ENCODE results near the gene ATP13A1.

Gene ATP13A1

GRCh38 chr19:19642506-19643157 is 20.8 kb downstream of the ATP13A1 start:
- Histone ChIP-seq H3K23ac (ENCODE audit: low read length) (no peak overlapping the region), H3K27me3 (ENCODE audit: insufficient read depth, low read length) (no peaks in the 10 kb centered on the region), H3K36me3 (ENCODE audit: control insufficient read depth in 1 of 2, insufficient read depth in 2 of 2, low read length in 2 of 2) (peaks cover 51 to 53% of the 10 kb centered on the region in 2 experiments), H2AK5ac (ENCODE audit: low read length) (peak overlapping the region; percentile 32), H2AFZ (ENCODE audit: insufficient read depth, low read length, poor library complexity) (peak overlapping the region; percentile 53), H2BK5ac (ENCODE audit: low read depth, low read length, poor library complexity) (peak overlapping the region; percentile 24), H3K4me2 (ENCODE audit: low read length) (peak overlapping the region; percentile 98), H4K91ac (ENCODE audit: low read depth, low read length) (peak overlapping the region; percentile 40), H3K4ac (ENCODE audit: low read depth, low read length) (peak overlapping the region; percentile 49), H3K9me3 (ENCODE audit: insufficient read depth, low read depth, low read length) (no peaks in the 10 kb centered on the region), H4K12ac (ENCODE audit: low read depth, low read length) (peak overlapping the region; percentile 20), H3K9ac (ENCODE audit: low read length) (peak overlapping the region; percentile 83), H3K4me1 (ENCODE audit: control insufficient read depth in 1 of 2, insufficient read depth in 2 of 2, low read length in 2 of 2) (peaks cover 3 to 5% of the 10 kb centered on the region in 2 experiments), H3K79me1 (ENCODE audit: low read length) (peaks cover 11% of the 10 kb centered on the region), H3K27ac (ENCODE audit: low read depth, low read length) (peak overlapping the region; percentile 18), H3K18ac (ENCODE audit: low read length) (peak overlapping the region; percentile 18), H3K14ac (ENCODE audit: low read length) (peak overlapping the region; percentile 86), H2BK12ac (ENCODE audit: low read length) (no peak overlapping the region), H3K4me3 (ENCODE audit: low read depth, low read length) (peak overlapping the region; percentile 85), H3K79me2 (ENCODE audit: control insufficient read depth, insufficient read depth, low read length, poor library complexity) (peaks cover 2% of the 10 kb centered on the region), H4K8ac (ENCODE audit: low read depth, low read length) (peak overlapping the region; percentile 73), H2BK120ac (ENCODE audit: insufficient read depth, low read length, poor library complexity) (peak overlapping the region; percentile 15)
- WGBS (ENCODE audit: extremely low coverage, insufficient coverage, insufficient read length), result no CpG with 5 or more reads among the region's 16 CpGs
- DNase-seq, result peak; percentile 20 to 24

- Histone ChIP-seq H3K4ac (ENCODE audit: low read depth, low read length) (no peak overlapping the region), H4K12ac (ENCODE audit: low read depth, low read length) (no peak overlapping the region), H3K4me2 (ENCODE audit: low read length) (no peak overlapping the region), H2BK5ac (ENCODE audit: low read depth, low read length, poor library complexity) (no peak overlapping the region), H3K14ac (ENCODE audit: low read length) (no peak overlapping the region), H3K4me1 (ENCODE audit: control insufficient read depth in 1 of 2, insufficient read depth in 2 of 2, low read length in 2 of 2) (peaks cover 3 to 4% of the 10 kb centered on the region in 2 experiments), H4K8ac (ENCODE audit: low read depth, low read length) (no peak overlapping the region), H3K9me3 (ENCODE audit: insufficient read depth, low read depth, low read length) (no peaks in the 10 kb centered on the region), H3K18ac (ENCODE audit: low read length) (no peak overlapping the region), H3K79me2 (ENCODE audit: control insufficient read depth, insufficient read depth, low read length, poor library complexity) (no peaks in the 10 kb centered on the region), H3K4me3 (ENCODE audit: low read depth, low read length) (peak overlapping the region; percentile 6), H2AK5ac (ENCODE audit: low read length) (no peak overlapping the region), H2BK12ac (ENCODE audit: low read length) (no peak overlapping the region), H3K23ac (ENCODE audit: low read length) (no peak overlapping the region), H2BK120ac (ENCODE audit: insufficient read depth, low read length, poor library complexity) (no peak overlapping the region), H3K9ac (ENCODE audit: low read length) (no peak overlapping the region), H3K79me1 (ENCODE audit: low read length) (peaks cover 2% of the 10 kb centered on the region), H3K27me3 (ENCODE audit: insufficient read depth, low read length) (no peaks in the 10 kb centered on the region), H4K91ac (ENCODE audit: low read depth, low read length) (no peak overlapping the region), H3K27ac (ENCODE audit: low read depth, low read length) (no peak overlapping the region), H2AFZ (ENCODE audit: insufficient read depth, low read length, poor library complexity) (no peak overlapping the region), H3K36me3 (ENCODE audit: control insufficient read depth in 1 of 2, insufficient read depth in 2 of 2, low read length in 2 of 2) (peaks cover 63 to 67% of the 10 kb centered on the region in 2 experiments)
- DNase-seq, result no peak
- WGBS (ENCODE audit: extremely low coverage, insufficient coverage, insufficient read length), result no CpG with 5 or more reads among the region's 53 CpGs
Observed at GRCh38 chr19:19637523-19638251, 25.8 kb downstream of the ATP13A1 start.

- Histone ChIP-seq H3K9me3 (ENCODE audit: insufficient read depth, low read depth, low read length) (no peaks in the 10 kb centered on the region), H2BK12ac (ENCODE audit: low read length) (no peak overlapping the region), H3K14ac (ENCODE audit: low read length) (no peak overlapping the region), H3K36me3 (ENCODE audit: control insufficient read depth in 1 of 2, insufficient read depth in 2 of 2, low read length in 2 of 2) (peaks cover 67 to 69% of the 10 kb centered on the region in 2 experiments), H3K27ac (ENCODE audit: low read depth, low read length) (no peak overlapping the region), H2AFZ (ENCODE audit: insufficient read depth, low read length, poor library complexity) (no peak overlapping the region), H4K8ac (ENCODE audit: low read depth, low read length) (no peak overlapping the region), H3K4me3 (ENCODE audit: low read depth, low read length) (no peak overlapping the region), H2BK5ac (ENCODE audit: low read depth, low read length, poor library complexity) (no peak overlapping the region), H3K4me2 (ENCODE audit: low read length) (no peak overlapping the region), H2BK120ac (ENCODE audit: insufficient read depth, low read length, poor library complexity) (no peak overlapping the region), H3K4ac (ENCODE audit: low read depth, low read length) (no peak overlapping the region), H3K27me3 (ENCODE audit: insufficient read depth, low read length) (no peaks in the 10 kb centered on the region), H3K4me1 (ENCODE audit: control insufficient read depth in 1 of 2, insufficient read depth in 2 of 2, low read length in 2 of 2) (no peaks in the 10 kb centered on the region), H3K9ac (ENCODE audit: low read length) (no peak overlapping the region), H3K18ac (ENCODE audit: low read length) (no peak overlapping the region), H3K23ac (ENCODE audit: low read length) (no peak overlapping the region), H4K12ac (ENCODE audit: low read depth, low read length) (no peak overlapping the region), H4K91ac (ENCODE audit: low read depth, low read length) (no peak overlapping the region), H3K79me1 (ENCODE audit: low read length) (no peaks in the 10 kb centered on the region), H2AK5ac (ENCODE audit: low read length) (no peak overlapping the region), H3K79me2 (ENCODE audit: control insufficient read depth, insufficient read depth, low read length, poor library complexity) (no peaks in the 10 kb centered on the region)
- no peak for DNase-seq
- no CpG with 5 or more reads among the region's 27 CpGs for WGBS (ENCODE audit: extremely low coverage, insufficient coverage, insufficient read length)
Observed at GRCh38 chr19:19637186-19637522, 26.3 kb downstream of the ATP13A1 start.

- Histone ChIP-seq H4K12ac (ENCODE audit: low read depth, low read length) (no peak overlapping the region), H3K27ac (ENCODE audit: low read depth, low read length) (no peak overlapping the region), H3K23ac (ENCODE audit: low read length) (no peak overlapping the region), H3K9ac (ENCODE audit: low read length) (no peak overlapping the region), H3K18ac (ENCODE audit: low read length) (no peak overlapping the region), H3K4ac (ENCODE audit: low read depth, low read length) (no peak overlapping the region), H3K79me2 (ENCODE audit: control insufficient read depth, insufficient read depth, low read length, poor library complexity) (no peaks in the 10 kb centered on the region), H3K27me3 (ENCODE audit: insufficient read depth, low read length) (no peaks in the 10 kb centered on the region), H3K4me3 (ENCODE audit: low read depth, low read length) (peak overlapping the region; percentile 46), H4K8ac (ENCODE audit: low read depth, low read length) (no peak overlapping the region), H4K91ac (ENCODE audit: low read depth, low read length) (no peak overlapping the region), H2BK5ac (ENCODE audit: low read depth, low read length, poor library complexity) (no peak overlapping the region), H3K14ac (ENCODE audit: low read length) (no peak overlapping the region), H3K4me2 (ENCODE audit: low read length) (no peak overlapping the region), H3K9me3 (ENCODE audit: insufficient read depth, low read depth, low read length) (no peaks in the 10 kb centered on the region), H2AK5ac (ENCODE audit: low read length) (no peak overlapping the region), H3K36me3 (ENCODE audit: control insufficient read depth in 1 of 2, insufficient read depth in 2 of 2, low read length in 2 of 2) (peaks cover 66 to 67% of the 10 kb centered on the region in 2 experiments), H2AFZ (ENCODE audit: insufficient read depth, low read length, poor library complexity) (no peak overlapping the region), H3K79me1 (ENCODE audit: low read length) (no peaks in the 10 kb centered on the region), H2BK120ac (ENCODE audit: insufficient read depth, low read length, poor library complexity) (no peak overlapping the region), H3K4me1 (ENCODE audit: control insufficient read depth in 1 of 2, insufficient read depth in 2 of 2, low read length in 2 of 2) (no peaks in the 10 kb centered on the region), H2BK12ac (ENCODE audit: low read length) (no peak overlapping the region)
- WGBS (ENCODE audit: extremely low coverage, insufficient coverage, insufficient read length), result no CpG with 5 or more reads among the region's 9 CpGs
- no peak for DNase-seq
Observed at GRCh38 chr19:19636573-19637185, 26.8 kb downstream of the ATP13A1 start.
